Fibroblast of skin of abdomen (primary cell): Measurements from ENCODE around the gene SH2D1B.

Experiments used
- DNase-seq: peaks from one replicate; pipeline ENCODE4 v3.0.0-alpha.2; 2013

The SH2D1B gene

GRCh38 chr1:162381941-162382750 is 29.8 kb downstream of the SH2D1B start:
- DNase-seq: no peak

GRCh38 chr1:162381383-162381782 is 30.6 kb downstream of the SH2D1B start, which contains the start of gene C1orf226:
C1orf226 (plus strand) TSS chr1:162381728; CDS start chr1:162381902, 174 bp downstream.
- DNase-seq: no peak

DNA sequence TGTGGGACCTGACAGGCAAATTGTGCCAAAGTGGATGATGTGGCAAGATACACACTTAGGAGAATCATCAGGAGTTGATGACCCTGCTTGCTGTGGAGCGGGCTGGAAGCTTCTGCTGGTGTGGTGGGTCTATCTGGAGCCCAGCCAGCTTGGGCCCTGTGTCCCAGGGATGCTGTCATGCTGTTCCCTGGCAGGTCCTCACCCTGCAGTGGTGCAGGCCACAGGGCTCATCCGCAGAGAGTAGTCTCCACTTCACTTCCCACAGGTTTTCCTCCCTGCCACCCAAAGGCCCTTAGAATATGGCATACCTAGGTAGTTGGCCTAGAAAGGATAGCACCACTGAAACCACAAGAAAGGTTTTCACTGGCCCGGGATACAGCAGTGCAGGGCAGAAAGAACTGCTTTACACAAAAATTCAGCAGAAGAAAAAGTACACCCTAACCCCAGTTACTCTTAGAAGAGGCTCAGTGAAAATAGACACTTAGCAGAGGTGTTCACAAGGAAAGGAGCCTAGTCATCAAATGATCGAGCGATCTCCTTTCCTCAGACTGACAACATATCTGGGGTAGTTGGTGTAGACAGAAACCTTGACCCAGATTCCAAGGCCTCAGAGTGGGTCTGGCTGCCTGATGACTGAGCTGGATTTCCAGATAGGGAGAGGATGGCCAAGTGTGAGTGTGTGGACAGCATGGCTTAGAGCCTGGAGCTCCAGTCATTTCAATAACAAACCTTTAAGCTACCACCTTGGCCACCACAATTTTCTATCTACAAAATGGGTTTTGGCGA is 31.7 kb downstream of the SH2D1B start:
- DNase-seq: no peak

DNA sequence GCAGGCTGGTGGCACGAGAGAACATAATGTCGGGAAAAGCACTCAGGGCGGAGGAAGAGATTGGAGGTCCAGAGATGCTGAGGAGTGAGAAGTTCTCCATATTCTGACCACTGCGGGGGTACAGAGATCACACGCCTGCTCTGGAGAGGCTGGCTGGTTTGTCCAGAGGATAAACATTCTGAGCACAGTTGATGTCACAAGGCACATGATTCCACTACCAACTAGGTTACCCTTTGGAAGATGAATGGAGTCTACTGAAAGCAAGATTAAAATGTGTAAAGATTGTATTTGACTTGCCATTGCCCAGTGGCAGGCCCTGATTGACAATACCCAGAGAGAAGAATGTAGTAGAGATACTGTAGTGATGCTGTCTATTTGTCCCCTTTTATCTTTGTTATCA is 35.2 kb downstream of the SH2D1B start, which contains the start of gene SPATA46:
TSS of gene SPATA46 (minus strand) at position 164 of the 400 bp plus-strand sequence. CDS start at position 100, 64 bp downstream.
- no peak for DNase-seq

DNA sequence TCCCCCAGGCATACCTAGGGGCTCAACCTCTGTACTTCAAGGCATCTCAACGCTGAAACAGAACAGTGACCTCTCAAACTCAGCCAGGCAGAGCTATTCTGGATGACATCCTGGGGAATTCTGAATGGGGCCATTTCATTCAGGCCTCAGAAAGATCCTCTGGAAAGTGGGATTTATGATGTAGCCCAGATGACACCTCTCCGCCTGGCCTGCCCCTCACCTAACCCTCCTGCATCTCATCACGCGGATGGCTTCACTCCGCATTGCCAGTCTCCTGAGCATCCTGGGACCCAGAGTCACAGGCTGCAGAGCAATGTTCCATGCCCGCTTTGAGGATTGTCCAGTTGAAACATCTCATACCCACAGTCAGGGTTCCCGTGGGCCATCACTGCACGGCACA is 36.5 kb downstream of the SH2D1B start:
- DNase-seq: no peak

GRCh38 chr1:162374406-162374805 is 37.5 kb downstream of the SH2D1B start:
- DNase-seq: no peak

DNA sequence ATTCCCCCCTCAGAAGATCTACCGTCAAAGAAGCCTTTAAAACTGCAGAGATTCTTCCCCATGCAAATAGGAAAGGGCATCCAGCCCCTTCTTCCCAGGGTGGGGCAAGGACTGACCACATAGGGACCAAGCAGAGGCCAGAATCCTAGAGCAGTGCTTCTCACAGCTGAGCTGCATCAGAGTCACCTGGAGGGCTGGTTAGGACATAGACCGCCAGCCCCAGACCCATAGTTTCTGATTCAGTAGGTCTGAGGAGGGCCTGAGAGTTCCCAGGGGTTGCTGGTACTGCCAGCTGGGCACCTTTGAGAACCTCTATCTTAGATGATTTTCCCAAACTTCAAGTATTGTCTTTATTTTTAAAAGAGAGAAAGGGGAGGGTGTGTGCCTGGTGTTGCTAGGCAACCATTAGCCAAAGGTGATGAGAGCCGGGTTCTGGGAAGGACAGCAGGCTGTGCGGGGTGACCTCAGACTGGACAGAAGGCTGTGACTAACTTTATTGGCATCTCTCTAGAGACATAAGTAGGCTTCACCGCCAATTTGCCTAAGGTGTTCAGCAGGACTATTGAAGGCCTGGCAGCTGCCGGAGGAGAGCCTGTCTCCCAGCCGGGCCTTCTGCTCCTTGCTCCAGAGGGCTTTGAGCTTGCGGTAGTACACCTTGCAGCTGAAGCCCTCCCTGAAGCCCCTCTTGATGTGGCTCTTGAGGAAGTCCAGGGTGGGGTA is 38.2 kb downstream of the SH2D1B start:
- DNase-seq: no peak

DNA sequence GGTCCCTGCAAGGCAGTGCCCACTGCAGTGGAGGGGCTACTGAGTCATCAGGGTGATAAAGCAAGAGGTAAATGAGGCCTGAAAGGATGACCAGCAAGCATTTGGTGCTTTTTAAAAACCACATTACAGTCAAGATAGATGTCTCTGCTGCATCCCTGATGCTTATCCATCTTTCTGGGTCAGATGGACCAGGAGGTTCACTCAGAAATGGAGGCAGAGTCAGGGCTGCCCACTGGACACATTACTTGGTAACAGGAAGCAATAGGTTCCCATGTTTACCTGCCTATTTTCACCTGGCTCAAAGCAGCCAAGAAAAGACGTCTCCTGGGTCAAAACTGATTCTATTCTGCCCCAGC is 38.9 kb downstream of the SH2D1B start:
- DNase-seq: no peak

DNA sequence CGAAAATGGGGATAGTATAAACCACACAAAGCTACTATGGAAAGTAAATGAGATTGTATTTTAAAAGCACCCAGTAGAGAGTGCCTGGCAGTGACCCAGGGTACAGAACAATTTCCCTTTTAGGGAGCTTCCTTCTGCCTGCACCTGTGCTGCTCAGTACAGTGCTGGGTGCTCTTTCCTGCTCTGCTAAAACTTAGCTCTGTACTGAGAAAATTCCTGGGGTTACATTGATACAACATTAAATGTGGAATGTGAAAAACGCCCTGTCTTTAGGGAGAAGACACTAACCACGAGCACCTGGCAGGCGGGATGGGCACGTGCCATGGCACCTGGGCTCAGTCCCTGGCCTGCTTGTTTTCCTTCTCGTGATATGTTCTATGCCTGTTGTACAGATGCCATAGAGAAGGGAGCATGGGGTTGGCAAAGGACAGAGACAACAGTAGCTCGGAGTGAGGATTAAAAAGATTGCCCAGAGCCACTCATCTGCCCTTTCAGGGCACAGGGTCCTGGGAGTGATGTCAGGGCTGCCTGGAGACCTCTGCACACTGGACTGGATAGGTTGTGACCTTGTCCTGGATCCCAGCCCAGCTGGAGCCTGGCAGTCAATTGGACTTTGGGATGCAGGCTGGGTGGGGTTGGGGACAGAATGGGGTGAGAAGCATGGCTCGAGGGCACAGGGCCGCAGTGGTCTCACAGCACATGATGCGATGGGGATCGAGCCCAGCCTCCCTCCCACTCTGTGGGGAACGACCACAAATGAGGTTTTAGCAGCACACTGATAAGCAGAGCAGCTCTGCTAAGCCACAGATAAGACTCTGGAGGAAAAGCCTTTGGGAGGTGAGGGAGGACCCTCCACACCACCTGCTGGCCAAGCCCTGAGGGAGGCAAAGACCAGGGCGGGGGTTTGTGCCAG is 39.5 kb downstream of the SH2D1B start:
- DNase-seq: no peak

GRCh38 chr1:162371611-162372010 is 40.3 kb downstream of the SH2D1B start:
- DNase-seq: no peak

- no peak for DNase-seq
These were observed 41.2 kb downstream of the SH2D1B start for GRCh38 chr1:162370721-162371120.

DNA sequence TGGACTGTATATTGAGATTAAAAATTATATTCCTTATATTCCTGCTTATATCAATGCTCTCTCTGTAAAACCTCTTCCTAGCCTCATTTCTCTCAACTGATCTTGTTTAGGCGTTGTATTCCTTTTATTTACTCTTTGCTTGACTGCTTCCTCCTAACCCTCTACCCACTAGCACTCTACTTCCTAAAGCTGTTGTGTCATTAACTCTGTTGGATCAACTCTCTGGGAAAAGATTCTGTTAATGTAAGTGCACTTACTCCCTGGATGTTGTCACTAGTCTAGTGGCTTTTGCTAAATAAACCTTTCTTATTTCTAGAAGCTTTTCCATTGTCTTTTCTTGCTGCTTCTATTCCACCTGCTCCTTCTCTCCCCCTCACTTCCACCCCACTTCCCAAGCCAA is 41.8 kb downstream of the SH2D1B start:
- no peak for DNase-seq

- no peak for DNase-seq
These were observed 42.4 kb downstream of the SH2D1B start for GRCh38 chr1:162369571-162369970.

- no peak for DNase-seq
These were observed 43.5 kb downstream of the SH2D1B start for GRCh38 chr1:162368451-162368850.

GRCh38 chr1:162367772-162368171 is 44.2 kb downstream of the SH2D1B start:
- no peak for DNase-seq

- DNase-seq: no peak
These were observed 44.9 kb downstream of the SH2D1B start for GRCh38 chr1:162367073-162367472.

DNA sequence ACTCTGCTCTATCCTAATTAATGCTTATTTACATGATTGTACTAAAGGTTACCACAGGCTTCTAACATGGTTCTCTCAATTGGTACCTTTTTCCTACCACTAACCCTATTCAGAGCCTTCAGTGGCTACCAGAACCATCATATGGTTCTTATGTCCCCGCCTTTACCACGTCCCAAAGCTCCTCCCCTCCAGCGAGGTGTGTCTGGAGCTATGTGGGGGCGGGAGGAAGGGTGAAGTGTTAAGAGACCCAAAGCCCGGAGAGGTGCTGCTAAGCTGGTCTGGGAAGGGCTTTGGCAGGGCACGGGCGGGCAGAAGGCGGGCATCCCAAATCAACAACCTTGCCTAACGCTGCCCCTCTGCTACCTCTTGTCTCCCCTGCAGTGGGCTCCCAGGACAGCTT is 45.3 kb downstream of the SH2D1B start:
- no peak for DNase-seq

GRCh38 chr1:162366149-162366548 is 45.8 kb downstream of the SH2D1B start:
- DNase-seq: no peak

GRCh38 chr1:162365284-162366020 is 46.5 kb downstream of the SH2D1B start:
- no peak for DNase-seq

- no peak for DNase-seq
These were observed 47.4 kb downstream of the SH2D1B start for GRCh38 chr1:162364498-162364897.

GRCh38 chr1:162363823-162364222 is 48.1 kb downstream of the SH2D1B start:
- no peak for DNase-seq
